WTC11 (cell line): ENCODE data around the gene FAM117B. TPM values are rescaled to one million over a fixed set of nuclear protein-coding genes. Genes with fewer than 3 reads are reported as not detected.

Experiments
- ATAC-seq: fragments of 200-7000 bp; cut with Tn5 transposase; 2 replicates; pipeline ENCODE4 v1.10.0; 2021; ENCODE audit warnings: mild to moderate bottlenecking, moderate library complexity
- CTCF ChIA-PET: fragments of 300-600 bp; sonication (Branson Sonifier 250); formaldehyde crosslinking; loops from one replicate; lab custom pipeline; 2021; ENCODE audit warnings: antibody characterized with exemption; lab: Charles Lee
- POLR2A ChIA-PET: fragments of 350-600 bp; sonication (Branson Sonifier 250); formaldehyde crosslinking; loops from one replicate; lab custom pipeline; 2021; ENCODE audit warnings: antibody characterized with exemption; lab: Charles Lee
- DNase-seq: peaks from one replicate; pipeline ENCODE4 v3.0.0; 2021; ENCODE audit warnings: low spot score
- H3K27ac Mint-ChIP-seq: 2 replicates; pipeline ENCODE4 v1.8.0; 2021; ENCODE audit warnings: mixed read lengths
- H3K27me3 Mint-ChIP-seq: 2 replicates; pipeline ENCODE4 v1.8.0; 2021; ENCODE audit warnings: low read depth, mild to moderate bottlenecking, moderate library complexity, mixed read lengths
- H3K36me3 Mint-ChIP-seq: 2 replicates; pipeline ENCODE4 v1.8.0; 2021; ENCODE audit warnings: mixed read lengths
- H3K4me1 Mint-ChIP-seq: 2 replicates; pipeline ENCODE4 v1.8.0; 2022; ENCODE audit warnings: mixed read lengths
- H3K4me3 Mint-ChIP-seq: 2 replicates; pipeline ENCODE4 v1.8.0; 2021; ENCODE audit warnings: mild to moderate bottlenecking, moderate library complexity, mixed read lengths
- H3K9me3 Mint-ChIP-seq: 2 replicates; pipeline ENCODE4 v1.8.0; 2021; ENCODE audit warnings: mixed read lengths
- ELF4 ChIP-seq: sonication (generic); formaldehyde crosslinking; IDR thresholded peaks from 2 replicates; pipeline ENCODE4 v1.8.1; 2022; ENCODE audit warnings: low read depth, mild to moderate bottlenecking, moderate library complexity, missing genetic modification reagents
- FOXJ3 ChIP-seq: sonication (generic); formaldehyde crosslinking; IDR thresholded peaks from 2 replicates; pipeline ENCODE4 v1.9.0; 2021; ENCODE audit warnings: missing genetic modification reagents, mild to moderate bottlenecking, borderline replicate concordance
- FOXP1 ChIP-seq: sonication (generic); formaldehyde crosslinking; IDR thresholded peaks from 2 replicates; pipeline ENCODE4 v1.8.0; 2022; ENCODE audit warnings: missing genetic modification reagents, mild to moderate bottlenecking, moderate library complexity, borderline replicate concordance
- IRF2 ChIP-seq: sonication (generic); formaldehyde crosslinking; IDR thresholded peaks from 2 replicates; pipeline ENCODE4 v1.8.0; 2022; ENCODE audit warnings: low read depth, missing genetic modification reagents, borderline replicate concordance
- NR1H2 ChIP-seq: sonication (generic); formaldehyde crosslinking; IDR thresholded peaks from 2 replicates; pipeline ENCODE4 v1.9.0; 2021; ENCODE audit warnings: mild to moderate bottlenecking, moderate library complexity, missing genetic modification reagents
- TEAD4 ChIP-seq: sonication (generic); formaldehyde crosslinking; IDR thresholded peaks from 2 replicates; pipeline ENCODE4 v1.8.0; 2022; ENCODE audit warnings: mild to moderate bottlenecking, missing genetic modification reagents
- ZBTB21 ChIP-seq: sonication (generic); formaldehyde crosslinking; IDR thresholded peaks from 2 replicates; pipeline ENCODE4 v1.8.1; 2023; ENCODE audit warnings: mild to moderate bottlenecking, missing genetic modification reagents, borderline replicate concordance
- ZNF138 ChIP-seq: sonication (generic); formaldehyde crosslinking; conservative IDR thresholded peaks from 2 replicates; pipeline ENCODE4 v1.8.1; 2022; ENCODE audit warnings: mild to moderate bottlenecking, moderate library complexity, missing genetic modification reagents
- ZNF416 ChIP-seq: fragments of 250-450 bp; sonication (Bioruptor Pico); IDR thresholded peaks from 2 replicates; pipeline ENCODE4 v1.9.0; 2021; ENCODE audit warnings: mild to moderate bottlenecking, inconsistent platforms
- ZNF671 ChIP-seq: fragments of 250-450 bp; sonication (Bioruptor Pico); IDR thresholded peaks from 2 replicates; pipeline ENCODE4 v1.8.0; 2021; ENCODE audit warnings: mild to moderate bottlenecking
- total RNA-seq: library from RNA; stranded (reverse); gene quantifications from 3 replicates; pipeline ENCODE4 v1.2.3, GENCODE V29; 2021
- TF ChIP-seq, protein P1 (sequence below): sonication (generic); formaldehyde crosslinking; conservative IDR thresholded peaks from 2 replicates; pipeline ENCODE4 v1.8.1; 2023; ENCODE audit warnings: mild to moderate bottlenecking, low read depth, missing genetic modification reagents, moderate library complexity
- TF ChIP-seq, protein P2 (sequence below): sonication (generic); formaldehyde crosslinking; IDR thresholded peaks from 2 replicates; pipeline ENCODE4 v1.8.0; 2022; ENCODE audit warnings: mild to moderate bottlenecking, missing genetic modification reagents
- TF ChIP-seq, protein P3 (sequence below): fragments of 250-450 bp; sonication (Bioruptor Pico); IDR thresholded peaks from 2 replicates; pipeline ENCODE4 v1.9.0; 2021; ENCODE audit warnings: moderate library complexity, mild to moderate bottlenecking, inconsistent platforms, borderline replicate concordance
- TF ChIP-seq, protein P4 (sequence below): sonication (generic); formaldehyde crosslinking; conservative IDR thresholded peaks from 2 replicates; pipeline ENCODE4 v1.8.1; 2022; ENCODE audit warnings: mild to moderate bottlenecking, missing genetic modification reagents
- TF ChIP-seq, protein P5 (sequence below): sonication (generic); formaldehyde crosslinking; IDR thresholded peaks from 2 replicates; pipeline ENCODE4 v1.8.0; 2023; ENCODE audit warnings: mild to moderate bottlenecking, missing genetic modification reagents
- TF ChIP-seq, protein P6 (sequence below): fragments of 200-600 bp; IDR thresholded peaks from 2 replicates; pipeline ENCODE4 v1.8.0; 2022; ENCODE audit warnings: antibody characterized with exemption
- TF ChIP-seq, protein P7 (sequence below): sonication (generic); formaldehyde crosslinking; IDR thresholded peaks from 2 replicates; pipeline ENCODE4 v1.8.1; 2022; ENCODE audit warnings: mild to moderate bottlenecking, moderate library complexity, missing genetic modification reagents
- TF ChIP-seq, protein P8 (sequence below): sonication (generic); formaldehyde crosslinking; IDR thresholded peaks from 2 replicates; pipeline ENCODE4 v1.8.1; 2022; ENCODE audit warnings: low read depth, missing genetic modification reagents, borderline replicate concordance

FAM117B gene
- total RNA-seq, 1 experiment from 2014 or later: 18.1 TPM

DNA sequence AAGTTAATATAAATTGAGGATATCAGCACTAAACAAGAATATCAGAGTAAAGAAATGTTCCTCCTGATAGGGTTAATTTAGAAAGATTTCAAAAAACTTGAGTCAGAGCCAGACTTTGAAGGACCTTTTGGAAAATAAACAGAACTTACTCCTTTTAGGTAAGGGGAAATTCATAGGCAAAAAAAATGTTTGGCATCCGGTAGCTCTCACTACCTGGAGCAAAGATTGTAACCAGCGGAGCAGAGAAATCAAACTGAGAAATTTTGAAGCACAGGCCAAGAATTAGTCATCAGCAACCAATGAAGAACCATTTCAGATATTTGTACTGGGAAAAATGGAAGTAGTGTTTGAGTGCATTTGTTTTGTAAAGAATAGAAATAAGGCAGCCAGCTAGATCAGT lies 123.8 kb downstream of the FAM117B start (continued):
- TF ChIP-seq, protein P1, sequence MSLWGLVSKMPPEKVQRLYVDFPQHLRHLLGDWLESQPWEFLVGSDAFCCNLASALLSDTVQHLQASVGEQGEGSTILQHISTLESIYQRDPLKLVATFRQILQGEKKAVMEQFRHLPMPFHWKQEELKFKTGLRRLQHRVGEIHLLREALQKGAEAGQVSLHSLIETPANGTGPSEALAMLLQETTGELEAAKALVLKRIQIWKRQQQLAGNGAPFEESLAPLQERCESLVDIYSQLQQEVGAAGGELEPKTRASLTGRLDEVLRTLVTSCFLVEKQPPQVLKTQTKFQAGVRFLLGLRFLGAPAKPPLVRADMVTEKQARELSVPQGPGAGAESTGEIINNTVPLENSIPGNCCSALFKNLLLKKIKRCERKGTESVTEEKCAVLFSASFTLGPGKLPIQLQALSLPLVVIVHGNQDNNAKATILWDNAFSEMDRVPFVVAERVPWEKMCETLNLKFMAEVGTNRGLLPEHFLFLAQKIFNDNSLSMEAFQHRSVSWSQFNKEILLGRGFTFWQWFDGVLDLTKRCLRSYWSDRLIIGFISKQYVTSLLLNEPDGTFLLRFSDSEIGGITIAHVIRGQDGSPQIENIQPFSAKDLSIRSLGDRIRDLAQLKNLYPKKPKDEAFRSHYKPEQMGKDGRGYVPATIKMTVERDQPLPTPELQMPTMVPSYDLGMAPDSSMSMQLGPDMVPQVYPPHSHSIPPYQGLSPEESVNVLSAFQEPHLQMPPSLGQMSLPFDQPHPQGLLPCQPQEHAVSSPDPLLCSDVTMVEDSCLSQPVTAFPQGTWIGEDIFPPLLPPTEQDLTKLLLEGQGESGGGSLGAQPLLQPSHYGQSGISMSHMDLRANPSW (CRISPR knock-in tag): no peak
- TF ChIP-seq, protein P2, sequence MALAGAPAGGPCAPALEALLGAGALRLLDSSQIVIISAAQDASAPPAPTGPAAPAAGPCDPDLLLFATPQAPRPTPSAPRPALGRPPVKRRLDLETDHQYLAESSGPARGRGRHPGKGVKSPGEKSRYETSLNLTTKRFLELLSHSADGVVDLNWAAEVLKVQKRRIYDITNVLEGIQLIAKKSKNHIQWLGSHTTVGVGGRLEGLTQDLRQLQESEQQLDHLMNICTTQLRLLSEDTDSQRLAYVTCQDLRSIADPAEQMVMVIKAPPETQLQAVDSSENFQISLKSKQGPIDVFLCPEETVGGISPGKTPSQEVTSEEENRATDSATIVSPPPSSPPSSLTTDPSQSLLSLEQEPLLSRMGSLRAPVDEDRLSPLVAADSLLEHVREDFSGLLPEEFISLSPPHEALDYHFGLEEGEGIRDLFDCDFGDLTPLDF (CRISPR knock-in tag): no peak
- TF ChIP-seq, protein P3, sequence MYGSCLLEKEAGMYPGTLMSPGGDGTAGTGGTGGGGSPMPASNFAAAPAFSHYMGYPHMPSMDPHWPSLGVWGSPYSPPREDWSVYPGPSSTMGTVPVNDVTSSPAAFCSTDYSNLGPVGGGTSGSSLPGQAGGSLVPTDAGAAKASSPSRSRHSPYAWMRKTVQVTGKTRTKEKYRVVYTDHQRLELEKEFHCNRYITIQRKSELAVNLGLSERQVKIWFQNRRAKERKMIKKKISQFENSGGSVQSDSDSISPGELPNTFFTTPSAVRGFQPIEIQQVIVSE (CRISPR knock-in tag): no peak

DNA sequence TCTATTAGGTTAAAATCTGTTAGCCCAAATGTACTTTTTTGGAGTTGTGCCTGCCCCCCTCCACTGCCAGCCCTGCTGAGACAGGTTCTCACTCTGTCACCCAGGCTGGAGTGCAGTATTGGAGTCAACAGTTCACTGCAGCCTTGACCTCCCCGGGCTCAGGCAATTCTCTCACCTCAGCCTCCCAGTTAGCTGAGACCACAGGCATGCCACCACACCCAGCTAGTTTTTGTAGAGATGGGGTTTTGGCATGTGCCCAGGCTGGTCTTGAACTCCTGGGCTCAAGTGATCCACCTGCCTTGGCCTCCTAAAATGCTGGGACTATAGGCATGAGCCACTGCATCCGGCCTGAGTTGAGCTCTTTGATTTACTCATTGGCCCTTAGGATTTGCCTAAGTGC lies 126.1 kb downstream of the FAM117B start:
- Mint-ChIP-seq H3K9me3 (no peaks in the 10 kb centered on the region), H3K4me1 (no peaks in the 10 kb centered on the region), H3K27ac (no peak overlapping the region), H3K36me3 (peaks cover 23% of the 10 kb centered on the region), H3K27me3 (no peaks in the 10 kb centered on the region), H3K4me3 (no peak overlapping the region)
- ChIA-PET CTCF (no interaction called here), POLR2A (no interaction called here)
- TF ChIP-seq, protein P4, sequence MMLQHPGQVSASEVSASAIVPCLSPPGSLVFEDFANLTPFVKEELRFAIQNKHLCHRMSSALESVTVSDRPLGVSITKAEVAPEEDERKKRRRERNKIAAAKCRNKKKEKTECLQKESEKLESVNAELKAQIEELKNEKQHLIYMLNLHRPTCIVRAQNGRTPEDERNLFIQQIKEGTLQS (CRISPR knock-in tag): no peak
- TF ChIP-seq ELF4: no peak
- TF ChIP-seq, protein P5, sequence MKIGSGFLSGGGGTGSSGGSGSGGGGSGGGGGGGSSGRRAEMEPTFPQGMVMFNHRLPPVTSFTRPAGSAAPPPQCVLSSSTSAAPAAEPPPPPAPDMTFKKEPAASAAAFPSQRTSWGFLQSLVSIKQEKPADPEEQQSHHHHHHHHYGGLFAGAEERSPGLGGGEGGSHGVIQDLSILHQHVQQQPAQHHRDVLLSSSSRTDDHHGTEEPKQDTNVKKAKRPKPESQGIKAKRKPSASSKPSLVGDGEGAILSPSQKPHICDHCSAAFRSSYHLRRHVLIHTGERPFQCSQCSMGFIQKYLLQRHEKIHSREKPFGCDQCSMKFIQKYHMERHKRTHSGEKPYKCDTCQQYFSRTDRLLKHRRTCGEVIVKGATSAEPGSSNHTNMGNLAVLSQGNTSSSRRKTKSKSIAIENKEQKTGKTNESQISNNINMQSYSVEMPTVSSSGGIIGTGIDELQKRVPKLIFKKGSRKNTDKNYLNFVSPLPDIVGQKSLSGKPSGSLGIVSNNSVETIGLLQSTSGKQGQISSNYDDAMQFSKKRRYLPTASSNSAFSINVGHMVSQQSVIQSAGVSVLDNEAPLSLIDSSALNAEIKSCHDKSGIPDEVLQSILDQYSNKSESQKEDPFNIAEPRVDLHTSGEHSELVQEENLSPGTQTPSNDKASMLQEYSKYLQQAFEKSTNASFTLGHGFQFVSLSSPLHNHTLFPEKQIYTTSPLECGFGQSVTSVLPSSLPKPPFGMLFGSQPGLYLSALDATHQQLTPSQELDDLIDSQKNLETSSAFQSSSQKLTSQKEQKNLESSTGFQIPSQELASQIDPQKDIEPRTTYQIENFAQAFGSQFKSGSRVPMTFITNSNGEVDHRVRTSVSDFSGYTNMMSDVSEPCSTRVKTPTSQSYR (CRISPR knock-in tag): no peak
- no peak for TF ChIP-seq ZNF416 (CRISPR knock-in tag)
- ATAC-seq (no peak), DNase-seq (no peak)

DNA sequence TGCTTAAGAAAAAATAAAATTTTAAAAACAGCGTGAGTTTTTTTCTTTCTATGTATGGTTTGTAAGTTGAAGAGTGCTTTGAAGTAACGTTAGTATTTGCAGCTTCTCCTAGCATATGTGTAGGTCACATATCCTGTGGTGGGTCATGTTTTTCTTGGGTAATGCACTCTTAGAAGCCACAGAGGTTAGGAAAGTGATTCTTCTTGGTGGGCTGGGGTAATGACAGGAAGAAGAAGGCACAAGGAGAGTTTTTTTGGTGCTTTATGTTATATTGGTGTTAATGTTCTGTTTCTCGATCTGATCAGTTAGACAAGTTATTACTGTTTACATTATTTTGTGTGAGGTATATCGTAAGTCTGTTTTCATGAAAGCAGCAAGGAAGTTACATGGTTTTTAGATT lies 127.8 kb downstream of the FAM117B start:
- Mint-ChIP-seq H3K4me3 (no peak overlapping the region), H3K4me1 (no peaks in the 10 kb centered on the region), H3K27ac (no peak overlapping the region), H3K36me3 (peaks cover 18% of the 10 kb centered on the region), H3K9me3 (no peaks in the 10 kb centered on the region), H3K27me3 (no peaks in the 10 kb centered on the region)
- TF ChIP-seq, protein P6, sequence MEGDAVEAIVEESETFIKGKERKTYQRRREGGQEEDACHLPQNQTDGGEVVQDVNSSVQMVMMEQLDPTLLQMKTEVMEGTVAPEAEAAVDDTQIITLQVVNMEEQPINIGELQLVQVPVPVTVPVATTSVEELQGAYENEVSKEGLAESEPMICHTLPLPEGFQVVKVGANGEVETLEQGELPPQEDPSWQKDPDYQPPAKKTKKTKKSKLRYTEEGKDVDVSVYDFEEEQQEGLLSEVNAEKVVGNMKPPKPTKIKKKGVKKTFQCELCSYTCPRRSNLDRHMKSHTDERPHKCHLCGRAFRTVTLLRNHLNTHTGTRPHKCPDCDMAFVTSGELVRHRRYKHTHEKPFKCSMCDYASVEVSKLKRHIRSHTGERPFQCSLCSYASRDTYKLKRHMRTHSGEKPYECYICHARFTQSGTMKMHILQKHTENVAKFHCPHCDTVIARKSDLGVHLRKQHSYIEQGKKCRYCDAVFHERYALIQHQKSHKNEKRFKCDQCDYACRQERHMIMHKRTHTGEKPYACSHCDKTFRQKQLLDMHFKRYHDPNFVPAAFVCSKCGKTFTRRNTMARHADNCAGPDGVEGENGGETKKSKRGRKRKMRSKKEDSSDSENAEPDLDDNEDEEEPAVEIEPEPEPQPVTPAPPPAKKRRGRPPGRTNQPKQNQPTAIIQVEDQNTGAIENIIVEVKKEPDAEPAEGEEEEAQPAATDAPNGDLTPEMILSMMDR: no peak
- TF ChIP-seq ZNF671 (CRISPR knock-in tag) (no peak), FOXJ3 (CRISPR knock-in tag) (no peak), TEAD4 (CRISPR knock-in tag) (no peak), ZNF138 (CRISPR knock-in tag) (no peak), NR1H2 (no peak), ZBTB21 (CRISPR knock-in tag) (no peak), FOXP1 (CRISPR knock-in tag) (no peak), IRF2 (CRISPR knock-in tag) (no peak)
- TF ChIP-seq, protein P7, sequence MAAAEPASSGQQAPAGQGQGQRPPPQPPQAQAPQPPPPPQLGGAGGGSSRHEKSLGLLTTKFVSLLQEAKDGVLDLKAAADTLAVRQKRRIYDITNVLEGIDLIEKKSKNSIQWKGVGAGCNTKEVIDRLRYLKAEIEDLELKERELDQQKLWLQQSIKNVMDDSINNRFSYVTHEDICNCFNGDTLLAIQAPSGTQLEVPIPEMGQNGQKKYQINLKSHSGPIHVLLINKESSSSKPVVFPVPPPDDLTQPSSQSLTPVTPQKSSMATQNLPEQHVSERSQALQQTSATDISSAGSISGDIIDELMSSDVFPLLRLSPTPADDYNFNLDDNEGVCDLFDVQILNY (CRISPR knock-in tag): no peak
- TF ChIP-seq, protein P8, sequence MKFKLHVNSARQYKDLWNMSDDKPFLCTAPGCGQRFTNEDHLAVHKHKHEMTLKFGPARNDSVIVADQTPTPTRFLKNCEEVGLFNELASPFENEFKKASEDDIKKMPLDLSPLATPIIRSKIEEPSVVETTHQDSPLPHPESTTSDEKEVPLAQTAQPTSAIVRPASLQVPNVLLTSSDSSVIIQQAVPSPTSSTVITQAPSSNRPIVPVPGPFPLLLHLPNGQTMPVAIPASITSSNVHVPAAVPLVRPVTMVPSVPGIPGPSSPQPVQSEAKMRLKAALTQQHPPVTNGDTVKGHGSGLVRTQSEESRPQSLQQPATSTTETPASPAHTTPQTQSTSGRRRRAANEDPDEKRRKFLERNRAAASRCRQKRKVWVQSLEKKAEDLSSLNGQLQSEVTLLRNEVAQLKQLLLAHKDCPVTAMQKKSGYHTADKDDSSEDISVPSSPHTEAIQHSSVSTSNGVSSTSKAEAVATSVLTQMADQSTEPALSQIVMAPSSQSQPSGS (CRISPR knock-in tag): no peak
- ATAC-seq (no peak), DNase-seq (no peak)
- ChIA-PET POLR2A (no interaction called here), CTCF (no interaction called here)
